ENCODE data around the gene BTBD10.
"Not testable (repeated sequence)": the region's sequence is repeated elsewhere in the genome, so short reads cannot be mapped to it uniquely, and the experiment has no call there.

Gene BTBD10

DNA sequence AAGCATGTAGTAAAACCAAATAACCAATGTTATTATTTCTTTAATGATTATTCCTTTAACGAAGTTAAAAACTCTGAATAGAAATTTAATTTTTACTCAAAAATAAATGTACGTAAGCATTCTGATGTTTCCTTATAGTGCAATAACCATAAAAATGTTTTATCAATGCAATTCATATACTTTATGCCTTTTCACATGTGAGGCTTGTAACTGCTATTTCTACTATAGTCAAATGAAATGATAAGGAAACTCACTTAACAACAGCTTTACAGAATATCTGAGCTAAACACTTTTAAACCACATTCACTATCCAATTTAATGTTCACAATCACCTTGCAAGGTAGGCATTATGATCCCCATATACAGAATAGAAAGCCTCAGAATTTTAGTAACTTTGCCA, 17.4 kb downstream of the BTBD10 start:
- Histone ChIP-seq H3K27ac (ENCODE audit: low read length) (no peak overlapping the region), H3K79me2 (ENCODE audit: low read length) (peaks cover 13% of the 10 kb centered on the region)

GRCh38 chr11:13440100-13440855, 22.7 kb downstream of the BTBD10 start:
- Histone ChIP-seq H3K4me1 (ENCODE audit: low read length) (peaks cover 4% of the 10 kb centered on the region; the same call in 1 of the 2 replicates), H2AFZ (ENCODE audit: low read depth, low read length) (no peak overlapping the region), H3K27me3 (ENCODE audit: low read depth, low read length) (no peaks in the 10 kb centered on the region), H3K4me3 (ENCODE audit: low read length) (no peak overlapping the region), H3K4me2 (ENCODE audit: low read length) (no peak overlapping the region), H3K79me2 (ENCODE audit: low read length) (no peaks in the 10 kb centered on the region), H3K9ac (ENCODE audit: low read length) (no peak overlapping the region), H3K9me3 (ENCODE audit: insufficient read depth, low read length) (no peaks in the 10 kb centered on the region), H3K27ac (ENCODE audit: low read length) (no peak overlapping the region), H4K20me1 (ENCODE audit: insufficient read depth, low read length) (no peaks in the 10 kb centered on the region), H3K36me3 (replicated peaks; ENCODE audit: low read depth, low read length) (no peaks in the 10 kb centered on the region)
- TF ChIP-seq CTCF (IDR thresholded peaks at IDR 0.05; ENCODE audit: low read depth, low read length) (no peak), EZH2phosphoT487 (IDR thresholded peaks at IDR 0.05; ENCODE audit: low read depth) (no peak)

More for the DNA sequence above, 17.4 kb downstream of the BTBD10 start:
- no peak overlapping the region for H3K9ac ChIP-seq (ENCODE audit: low read length)
- H3K4me2 ChIP-seq (ENCODE audit: low read length) = no peak overlapping the region
- H3K4me3 ChIP-seq (ENCODE audit: low read length) = no peak overlapping the region
- TF ChIP-seq EZH2phosphoT487 (IDR thresholded peaks at IDR 0.05; ENCODE audit: low read depth) (no peak), CTCF (IDR thresholded peaks at IDR 0.05; ENCODE audit: low read depth, low read length) (no peak)
- no peaks in the 10 kb centered on the region for H3K36me3 ChIP-seq (replicated peaks; ENCODE audit: low read depth, low read length)
- H4K20me1 ChIP-seq (ENCODE audit: insufficient read depth, low read length) = no peaks in the 10 kb centered on the region
- no peaks in the 10 kb centered on the region for H3K9me3 ChIP-seq (ENCODE audit: insufficient read depth, low read length)
- H2AFZ ChIP-seq (ENCODE audit: low read depth, low read length) = no peak overlapping the region
- H3K27me3 ChIP-seq (ENCODE audit: low read depth, low read length) = no peaks in the 10 kb centered on the region
- H3K4me1 ChIP-seq (ENCODE audit: low read length) = peaks cover 16% of the 10 kb centered on the region

DNA sequence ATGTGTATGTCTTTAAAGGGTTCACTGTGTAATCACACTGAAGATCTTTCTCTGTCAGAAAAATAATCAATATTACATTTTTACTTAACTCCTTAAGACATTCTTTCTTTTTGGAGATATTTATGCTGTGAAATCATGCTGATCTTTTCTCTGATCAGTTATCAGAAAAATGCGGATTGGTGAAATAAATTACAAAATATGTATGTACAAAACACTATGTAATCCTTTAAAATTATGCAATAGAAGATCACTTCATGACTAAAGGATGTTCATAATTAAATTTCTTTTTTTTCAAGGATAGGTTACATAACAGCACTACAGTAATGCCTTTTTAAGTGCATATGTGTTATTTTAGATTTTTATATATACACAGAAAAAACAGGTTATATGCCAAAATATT, 24.7 kb downstream of the BTBD10 start:
- H4K20me1 ChIP-seq (ENCODE audit: insufficient read depth, low read length) = no peaks in the 10 kb centered on the region
- H3K79me2 ChIP-seq (ENCODE audit: low read length) = no peaks in the 10 kb centered on the region
- no peak overlapping the region for H3K27ac ChIP-seq (ENCODE audit: low read length)
- no peaks in the 10 kb centered on the region for H3K36me3 ChIP-seq (replicated peaks; ENCODE audit: low read depth, low read length)
- no peaks in the 10 kb centered on the region for H3K9me3 ChIP-seq (ENCODE audit: insufficient read depth, low read length)
- no peak overlapping the region for H3K4me3 ChIP-seq (ENCODE audit: low read length)
- H3K4me2 ChIP-seq (ENCODE audit: low read length) = no peak overlapping the region
- H2AFZ ChIP-seq (ENCODE audit: low read depth, low read length) = no peak overlapping the region
- TF ChIP-seq CTCF (IDR thresholded peaks at IDR 0.05; ENCODE audit: low read depth, low read length) (no peak), EZH2phosphoT487 (IDR thresholded peaks at IDR 0.05; ENCODE audit: low read depth) (no peak)
- H3K27me3 ChIP-seq (ENCODE audit: low read depth, low read length) = no peaks in the 10 kb centered on the region
- peaks cover 4% of the 10 kb centered on the region; the same call in 1 of the 2 replicates for H3K4me1 ChIP-seq (ENCODE audit: low read length)
- no peak overlapping the region for H3K9ac ChIP-seq (ENCODE audit: low read length)

DNA sequence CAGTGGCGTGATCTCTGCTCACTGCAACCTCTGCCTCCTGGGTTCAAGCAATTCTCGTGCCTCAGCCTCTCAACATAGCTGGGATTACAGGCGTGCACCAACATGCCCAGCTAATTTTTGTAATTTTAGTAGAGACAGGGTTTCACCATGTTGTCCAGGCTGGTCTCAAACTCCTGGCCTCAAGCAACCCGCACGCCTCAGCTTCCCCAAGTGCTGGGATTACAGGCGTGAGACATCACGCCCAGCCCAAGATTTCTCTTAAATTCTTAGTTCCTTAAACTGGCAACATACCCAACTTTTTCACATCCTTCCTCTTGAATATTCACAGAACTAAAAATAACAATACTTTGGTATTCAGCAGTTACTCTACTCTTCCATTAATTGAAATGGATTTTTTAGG, 26.2 kb downstream of the BTBD10 start:
- H3K4me1 ChIP-seq (ENCODE audit: low read length) = not testable (repeated sequence)

More for the DNA sequence above, 26.2 kb downstream of the BTBD10 start:
- not testable (repeated sequence) for H2AFZ ChIP-seq (ENCODE audit: low read depth, low read length); H3K79me2 ChIP-seq (ENCODE audit: low read length); H3K9ac ChIP-seq (ENCODE audit: low read length); H3K9me3 ChIP-seq (ENCODE audit: insufficient read depth, low read length); H3K36me3 ChIP-seq (replicated peaks; ENCODE audit: low read depth, low read length); H3K27me3 ChIP-seq (ENCODE audit: low read depth, low read length); H3K27ac ChIP-seq (ENCODE audit: low read length); H4K20me1 ChIP-seq (ENCODE audit: insufficient read depth, low read length); H3K4me2 ChIP-seq (ENCODE audit: low read length); H3K4me3 ChIP-seq (ENCODE audit: low read length)

Data from OCI-LY3 (cell line).